ENCODE results near the gene GPHN. TPM values are rescaled to one million over a fixed set of nuclear protein-coding genes. Genes with fewer than 3 reads are reported as not detected.

The GPHN gene
- total and polyA plus RNA-seq, 10 of the 15 experiments (the other 5 are each of a cell fraction or from before 2014, with no cell fraction given): 22.3 to 48.8 (median 33.1) TPM

- TF ChIP-seq ETV6 (conservative IDR thresholded peaks at IDR 0.05 in 1 of 2, IDR thresholded peaks at IDR 0.05 in 1 of 2; ENCODE audit: borderline replicate concordance in 1 of 2, low read depth in 1 of 2) (no peak), STAT3 (IDR thresholded peaks at IDR 0.05; ENCODE audit: low read depth, low read length) (no peak), NFYB (IDR thresholded peaks at IDR 0.05; ENCODE audit: insufficient read depth, low read depth, low read length) (no peak), WRNIP1 (IDR thresholded peaks at IDR 0.05; ENCODE audit: borderline replicate concordance, low read depth, low read length) (no peak), BRCA1 (IDR thresholded peaks at IDR 0.05; ENCODE audit: low read depth, low read length) (no peak), IKZF1 (conservative IDR thresholded peaks at IDR 0.05) (no peak)
These were observed 92.5 kb downstream of the GPHN start (continued) for GRCh38 chr14:66600416-66600815.

GRCh38 chr14:66601932-66602578 is 94.1 kb downstream of the GPHN start:
- in situ Hi-C loops (cut with MboI): no loop called here
- TF ChIP-seq ZNF24 (IDR thresholded peaks at IDR 0.05) (no peak), SMAD1 (IDR thresholded peaks at IDR 0.05; ENCODE audit: low read depth, partially characterized antibody) (no peak), ZBTB40 (IDR thresholded peaks at IDR 0.05; ENCODE audit: borderline replicate concordance) (peak; percentile 52; the same call in 1 of the 2 replicates), JUND (IDR thresholded peaks at IDR 0.05; ENCODE audit: low read depth, low read length) (no peak), ZNF274 (IDR thresholded peaks at IDR 0.05; ENCODE audit: insufficient read depth, insufficient read length) (no peak), IRF4 (IDR thresholded peaks at IDR 0.05; ENCODE audit: low read depth, low read length) (no peak), SKIL (IDR thresholded peaks at IDR 0.05; ENCODE audit: low read depth, poor library complexity, severe bottlenecking) (no peak), HDGF (IDR thresholded peaks at IDR 0.05) (no peak), BMI1 (IDR thresholded peaks at IDR 0.05; ENCODE audit: borderline replicate concordance) (no peak)

More at GRCh38 chr14:66601932-66602578, 94.1 kb downstream of the GPHN start:
- H3K79me2 ChIP-seq (ENCODE audit: control insufficient read depth, insufficient read depth, low read length): peaks cover 26% of the 10 kb centered on the region
- ChIA-PET CTCF (no interaction called here), POLR2A (no interaction called here), SMC1A (ENCODE audit: uncharacterized antibody, unreplicated experiment) (interaction anchor here (0.7 to 1.5 kb wide), 3 partner anchors 23 to 106 kb away, joined by 3 to 4 read pairs (median 3); no protein-coding TSS in a partner anchor), RAD21 (ENCODE audit: unreplicated experiment) (interaction anchor here (2.1 kb wide), 1 partner anchor 22 kb away, joined by 6 read pairs; no protein-coding TSS in a partner anchor)
- 8% methylated on average over 2 of the region's 2 CpGs for WGBS (ENCODE audit: insufficient coverage, insufficient replicate concordance, low lambda C conversion rate, missing lambda C conversion rate)
- intact Hi-C loops (cut with micrococcal nuclease; ENCODE audit: unreplicated experiment): loop anchor here (5.0 kb wide), 1 partner anchor 95 kb away; the partner anchor contains the start of gene GPHN
- no peaks in the 10 kb centered on the region for H4K20me1 ChIP-seq (ENCODE audit: control insufficient read depth, insufficient read depth)
- DNase-seq (ENCODE audit: low read depth, low spot score) (peak; percentile 27), ATAC-seq (peak; percentile 88), FAIRE-seq (peak; percentile 44)
- H3K36me3 ChIP-seq (ENCODE audit: control insufficient read depth in 2 of 2, insufficient read depth in 2 of 2, low read length in 1 of 2): no peaks in the 10 kb centered on the region
- no peaks in the 10 kb centered on the region for H3K27me3 ChIP-seq (replicated peaks in 1 of 2; ENCODE audit: control insufficient read depth in 2 of 2, insufficient read depth in 2 of 2, low read length in 1 of 2)
- H3K27ac ChIP-seq (ENCODE audit: control insufficient read depth, insufficient read depth): peak overlapping the region; percentile 61
- H3K9me3 ChIP-seq (replicated peaks; ENCODE audit: control insufficient read depth, insufficient read depth, low read length): peaks cover 3% of the 10 kb centered on the region; the same call in 2 of the 3 replicates
- H3K4me3 ChIP-seq: peak overlapping the region; percentile 39; the same call in 1 of the 2 replicates
- H2AFZ ChIP-seq (ENCODE audit: control insufficient read depth, low read depth, low read length): peak overlapping the region; percentile 29; the same call in 1 of the 2 replicates
- H3K9ac ChIP-seq (ENCODE audit: control insufficient read depth, insufficient read depth, low read length): no peak overlapping the region; the same call in 1 of the 2 replicates
- H3K4me1 ChIP-seq (ENCODE audit: control insufficient read depth, insufficient read depth, low read length): peaks cover 7% of the 10 kb centered on the region; the same call in 1 of the 2 replicates
- H3K4me2 ChIP-seq (ENCODE audit: control insufficient read depth, insufficient read depth): peak overlapping the region; percentile 22
- TSS peak; percentile 5 for BruUV-seq (replicated peaks)
